ENCODE measurements around the gene FLNB. TPM values are rescaled to one million over a fixed set of nuclear protein-coding genes. Genes with fewer than 3 reads are reported as not detected.

The FLNB gene
- total RNA-seq, 2 experiments from 2014 or later: 39.7 to 42.1 TPM

DNA sequence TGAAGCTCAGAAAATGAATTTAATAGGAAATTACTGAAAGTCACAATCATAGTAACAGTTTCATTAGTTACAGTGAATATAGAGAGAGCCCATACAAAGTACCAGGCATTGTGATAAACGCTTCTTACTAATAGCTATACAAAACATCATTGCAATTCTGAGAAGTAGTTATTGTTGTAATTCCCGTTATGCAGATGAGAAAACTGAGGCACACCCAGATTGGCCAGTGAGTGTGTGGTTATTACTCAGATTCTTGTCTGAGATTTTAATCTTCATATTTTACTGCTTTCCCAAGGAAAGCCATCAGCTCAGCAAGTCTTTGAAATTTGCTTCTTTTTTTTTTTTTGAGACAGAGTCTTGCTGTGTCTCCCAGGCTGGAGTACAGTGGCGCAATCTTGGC is 14.3 kb downstream of the FLNB start:
- Histone ChIP-seq H3K4me3 (ENCODE audit: low read length) (no peak overlapping the region), H3K27ac (ENCODE audit: low read depth in 1 of 2, low read length in 2 of 2) (no peak overlapping the region), H3K4me1 (ENCODE audit: insufficient read depth, low read length) (peaks cover 20% of the 10 kb centered on the region), H3K27me3 (ENCODE audit: control insufficient read depth in 1 of 2, insufficient read depth in 2 of 2, low read length in 2 of 2) (no peaks in the 10 kb centered on the region), H3K9me3 (ENCODE audit: control insufficient read depth in 1 of 2, insufficient read depth in 1 of 2, low read length in 2 of 2) (no peaks in the 10 kb centered on the region), H3K36me3 (ENCODE audit: insufficient read depth, low read length) (no peaks in the 10 kb centered on the region)
- no peak overlapping the region for H3K4me3 Mint-ChIP-seq
- H3K27ac Mint-ChIP-seq: no peak overlapping the region
- no peak for DNase-seq
- TF ChIP-seq, protein P1, sequence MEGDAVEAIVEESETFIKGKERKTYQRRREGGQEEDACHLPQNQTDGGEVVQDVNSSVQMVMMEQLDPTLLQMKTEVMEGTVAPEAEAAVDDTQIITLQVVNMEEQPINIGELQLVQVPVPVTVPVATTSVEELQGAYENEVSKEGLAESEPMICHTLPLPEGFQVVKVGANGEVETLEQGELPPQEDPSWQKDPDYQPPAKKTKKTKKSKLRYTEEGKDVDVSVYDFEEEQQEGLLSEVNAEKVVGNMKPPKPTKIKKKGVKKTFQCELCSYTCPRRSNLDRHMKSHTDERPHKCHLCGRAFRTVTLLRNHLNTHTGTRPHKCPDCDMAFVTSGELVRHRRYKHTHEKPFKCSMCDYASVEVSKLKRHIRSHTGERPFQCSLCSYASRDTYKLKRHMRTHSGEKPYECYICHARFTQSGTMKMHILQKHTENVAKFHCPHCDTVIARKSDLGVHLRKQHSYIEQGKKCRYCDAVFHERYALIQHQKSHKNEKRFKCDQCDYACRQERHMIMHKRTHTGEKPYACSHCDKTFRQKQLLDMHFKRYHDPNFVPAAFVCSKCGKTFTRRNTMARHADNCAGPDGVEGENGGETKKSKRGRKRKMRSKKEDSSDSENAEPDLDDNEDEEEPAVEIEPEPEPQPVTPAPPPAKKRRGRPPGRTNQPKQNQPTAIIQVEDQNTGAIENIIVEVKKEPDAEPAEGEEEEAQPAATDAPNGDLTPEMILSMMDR (IDR thresholded peaks at IDR 0.05): no peak
- no peaks in the 10 kb centered on the region for H3K36me3 Mint-ChIP-seq (ENCODE audit: low read depth)
- peaks cover 61% of the 10 kb centered on the region for H3K4me1 Mint-ChIP-seq (ENCODE audit: low read depth)
- CTCF ChIA-PET: no interaction called here
- no peaks in the 10 kb centered on the region for H3K27me3 Mint-ChIP-seq
- intact Hi-C loops (cut with DNase I, micrococcal nuclease): no loop called here
- POLR2A ChIA-PET: no interaction called here
- H3K9me3 Mint-ChIP-seq: no peaks in the 10 kb centered on the region
- ATAC-seq (ENCODE audit: poor library complexity): no peak

DNA sequence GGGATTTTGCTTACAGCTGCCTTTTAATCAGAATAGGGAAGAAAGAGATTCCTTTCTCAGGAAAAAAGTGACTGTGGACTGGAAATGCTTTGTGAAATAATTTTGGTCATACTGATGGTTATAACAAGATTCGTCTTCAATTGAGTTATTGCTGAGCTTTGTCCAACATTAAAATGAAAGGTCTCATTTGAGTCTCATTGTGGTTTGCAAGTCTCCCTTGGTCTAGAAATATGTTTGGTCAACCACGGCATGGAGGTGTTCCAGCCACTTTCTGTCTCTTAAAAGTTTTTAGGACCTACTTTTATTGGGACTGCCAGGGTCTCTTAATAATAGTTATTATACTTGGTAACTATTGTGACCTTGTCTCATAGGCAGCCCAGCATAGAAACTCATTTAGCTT is 15.3 kb downstream of the FLNB start:
- TF ChIP-seq, protein P1 (IDR thresholded peaks at IDR 0.05): no peak
- ATAC-seq (ENCODE audit: poor library complexity): no peak
- CTCF ChIA-PET: no interaction called here

DNA sequence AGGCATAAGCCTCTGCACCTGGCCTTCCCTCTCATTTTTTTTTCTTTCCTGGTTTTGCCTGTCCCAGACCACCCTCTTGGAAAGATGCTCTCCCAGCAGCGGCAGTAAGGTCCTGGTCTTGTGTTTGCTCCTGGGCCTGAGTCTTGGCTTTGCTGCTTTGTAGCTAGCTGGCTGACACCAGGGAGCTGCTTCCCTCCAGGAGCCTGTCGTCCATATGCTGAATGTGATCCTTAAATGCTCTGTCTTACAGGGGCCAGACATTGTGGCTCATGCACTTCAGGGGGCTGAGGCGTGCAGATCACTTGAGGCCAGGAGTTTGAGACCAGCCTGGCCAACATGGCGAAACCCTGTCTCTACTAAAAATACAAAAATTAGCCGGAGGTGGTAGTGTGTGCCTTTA is 17.2 kb downstream of the FLNB start:
- H3K4me3 Mint-ChIP-seq: no peak overlapping the region
- TF ChIP-seq, protein P1 (IDR thresholded peaks at IDR 0.05): no peak
- ATAC-seq (ENCODE audit: poor library complexity) (no peak), DNase-seq (no peak)
- H3K27me3 Mint-ChIP-seq: no peaks in the 10 kb centered on the region
- H3K36me3 ChIP-seq (ENCODE audit: insufficient read depth, low read length): no peaks in the 10 kb centered on the region
- ChIA-PET CTCF (no interaction called here), POLR2A (interaction anchor here (0.8 kb wide), 1 partner anchor 10 kb away, joined by 3 read pairs; no protein-coding TSS in a partner anchor)
- no peak overlapping the region for H3K27ac ChIP-seq (ENCODE audit: low read depth in 1 of 2, low read length in 2 of 2)
- peaks cover 17% of the 10 kb centered on the region for H3K4me1 ChIP-seq (ENCODE audit: insufficient read depth, low read length)
- no peaks in the 10 kb centered on the region for H3K27me3 ChIP-seq (ENCODE audit: control insufficient read depth in 1 of 2, insufficient read depth in 2 of 2, low read length in 2 of 2)
- H3K36me3 Mint-ChIP-seq (ENCODE audit: low read depth): no peaks in the 10 kb centered on the region
- intact Hi-C loops (cut with DNase I, micrococcal nuclease): no loop called here
- no peaks in the 10 kb centered on the region for H3K9me3 Mint-ChIP-seq
- no peak overlapping the region for H3K4me3 ChIP-seq (ENCODE audit: low read length)
- no peaks in the 10 kb centered on the region for H3K9me3 ChIP-seq (ENCODE audit: control insufficient read depth in 1 of 2, insufficient read depth in 1 of 2, low read length in 2 of 2)
- no peak overlapping the region for H3K27ac Mint-ChIP-seq
- peaks cover 49% of the 10 kb centered on the region for H3K4me1 Mint-ChIP-seq (ENCODE audit: low read depth)

More for the DNA sequence above, 15.3 kb downstream of the FLNB start:
- peaks cover 20% of the 10 kb centered on the region for H3K4me1 ChIP-seq (ENCODE audit: insufficient read depth, low read length)
- no peaks in the 10 kb centered on the region for H3K36me3 Mint-ChIP-seq (ENCODE audit: low read depth)
- H3K9me3 ChIP-seq (ENCODE audit: control insufficient read depth in 1 of 2, insufficient read depth in 1 of 2, low read length in 2 of 2): no peaks in the 10 kb centered on the region
- H3K27me3 Mint-ChIP-seq: no peaks in the 10 kb centered on the region
- H3K27me3 ChIP-seq (ENCODE audit: control insufficient read depth in 1 of 2, insufficient read depth in 2 of 2, low read length in 2 of 2): no peaks in the 10 kb centered on the region
- H3K4me3 Mint-ChIP-seq: no peak overlapping the region
- no peak overlapping the region for H3K4me3 ChIP-seq (ENCODE audit: low read length)
- H3K4me1 Mint-ChIP-seq (ENCODE audit: low read depth): peaks cover 61% of the 10 kb centered on the region
- DNase-seq: no peak
- no peaks in the 10 kb centered on the region for H3K9me3 Mint-ChIP-seq
- H3K27ac ChIP-seq (ENCODE audit: low read depth in 1 of 2, low read length in 2 of 2): no peak overlapping the region
- intact Hi-C loops (cut with DNase I, micrococcal nuclease): no loop called here
- POLR2A ChIA-PET: no interaction called here
- no peak overlapping the region for H3K27ac Mint-ChIP-seq
- no peaks in the 10 kb centered on the region for H3K36me3 ChIP-seq (ENCODE audit: insufficient read depth, low read length)
